SK-N-SH (cell line): ENCODE data around the gene SSR1. TPM values are rescaled to one million over a fixed set of nuclear protein-coding genes. Genes with fewer than 3 reads are reported as not detected.
"Not testable (repeated sequence)": the region's sequence is repeated elsewhere in the genome, so short reads cannot be mapped to it uniquely, and the experiment has no call there.

ENCODE experiments used
- CTCF ChIA-PET: fragments of 300-600, 350-600 bp; formaldehyde crosslinking; extraction: SDS; loops from one replicate; lab custom pipeline; 2021; lab: Yijun Ruan, JAX
- POLR2A ChIA-PET: fragments of 350-600 bp; sonication (Branson Sonifier 250); formaldehyde crosslinking; extraction: SDS; loops from one replicate; lab custom pipeline; 2020; ENCODE audit warnings: antibody characterized with exemption, inconsistent platforms; lab: Yijun Ruan, JAX
- DNase-seq: peaks from one replicate; pipeline ENCODE4 v3.0.0; 2012
- H2AFZ ChIP-seq: fragments of 200-600 bp; sonication (generic); 2 replicates; pipeline ENCODE4 v1.8.1; 2016; ENCODE audit warnings: antibody characterized with exemption, mild to moderate bottlenecking, low read depth
- H3F3A ChIP-seq: fragments of 200-600 bp; sonication (generic); replicated peaks from 2 replicates; pipeline ENCODE3; 2016; ENCODE audit warnings: antibody characterized with exemption, mild to moderate bottlenecking; ENCODE audit not compliant: insufficient read depth
- H3K27ac ChIP-seq, 2 experiments: fragments of 200-500 bp in 1 of 2; fragments of 200-600 bp in 1 of 2; sonication (Bioruptor generic) in 1 of 2; sonication (generic), shearing (Covaris generic) in 1 of 2; 2 replicates each; pipeline versions ENCODE4 v1.5.1 to v1.6.1; 2014 to 2016; ENCODE audit warnings: low read depth in 2 of 2, inconsistent platforms in 1 of 2, low read length in 1 of 2, mild to moderate bottlenecking in 1 of 2, mixed read lengths in 1 of 2
- H3K27me3 ChIP-seq: fragments of 200-600 bp; sonication (generic), shearing (Covaris generic); 2 replicates; pipeline ENCODE4 v1.6.1; 2016; ENCODE audit warnings: mixed run types; ENCODE audit not compliant: insufficient read depth
- H3K36me3 ChIP-seq, 2 experiments: fragments of 200-500 bp in 1 of 2; fragments of 200-600 bp in 1 of 2; sonication (Bioruptor generic) in 1 of 2; sonication (generic) in 1 of 2; replicated peaks in 1 of 2; 2 replicates each; pipeline versions ENCODE3 to v1.5.1; 2014 to 2016; ENCODE audit warnings: low read length in 1 of 2, mild to moderate bottlenecking in 1 of 2; ENCODE audit not compliant: insufficient read depth in 2 of 2, control insufficient read depth in 1 of 2
- H3K4me1 ChIP-seq, 2 experiments: fragments of 200-500 bp in 1 of 2; fragments of 200-600 bp in 1 of 2; sonication (Bioruptor generic) in 1 of 2; sonication (generic), shearing (Covaris generic) in 1 of 2; 2 replicates each; pipeline versions ENCODE4 v1.5.1 to v1.6.1; 2014 to 2016; ENCODE audit warnings: low read depth in 1 of 2, low read length in 1 of 2, mixed run types in 1 of 2; ENCODE audit not compliant: insufficient read depth in 2 of 2, control insufficient read depth in 1 of 2
- H3K4me2 ChIP-seq: fragments of 200-600 bp; sonication (generic), shearing (Covaris generic); 2 replicates; pipeline ENCODE4 v1.6.1; 2017; ENCODE audit warnings: mixed run types
- H3K4me3 ChIP-seq, 2 experiments: fragments of 200-500 bp in 1 of 2; fragments of 200-600 bp in 1 of 2; sonication (Bioruptor generic) in 1 of 2; sonication (generic), shearing (Covaris generic) in 1 of 2; 2 replicates each; pipeline versions ENCODE4 v1.5.1 to v1.8.1; 2014 to 2016; ENCODE audit warnings: low read depth in 2 of 2, inconsistent platforms in 1 of 2, low read length in 1 of 2, mild to moderate bottlenecking in 1 of 2, mixed read lengths in 1 of 2, moderate library complexity in 1 of 2
- H3K79me2 ChIP-seq: fragments of 200-600 bp; sonication (generic); 2 replicates; pipeline ENCODE4 v1.8.1; 2017; ENCODE audit warnings: mild to moderate bottlenecking; ENCODE audit not compliant: insufficient read depth
- H3K9ac ChIP-seq: fragments of 200-600 bp; sonication (generic); 2 replicates; pipeline ENCODE4 v1.6.1; 2017; ENCODE audit warnings: mixed run types
- H3K9me2 ChIP-seq: fragments of 200-600 bp; sonication (generic); 2 replicates; pipeline ENCODE4 v1.6.1; 2017; ENCODE audit warnings: mixed run types
- H3K9me3 ChIP-seq: fragments of 200-600 bp; sonication (generic); 2 replicates; pipeline ENCODE4 v1.6.1; 2017; ENCODE audit warnings: mixed run types, mild to moderate bottlenecking, moderate library complexity
- H4K20me1 ChIP-seq: fragments of 200-600 bp; sonication (generic); 2 replicates; pipeline ENCODE4 v1.6.1; 2017; ENCODE audit warnings: mild to moderate bottlenecking, mixed run types; ENCODE audit not compliant: insufficient read depth
- EZH2phosphoT487 ChIP-seq: fragments of 200-600 bp; sonication (generic); IDR thresholded peaks from 2 replicates; pipeline ENCODE4 v1.6.1; 2017; ENCODE audit warnings: low read depth, mixed run types, mild to moderate bottlenecking, antibody characterized with exemption, moderate library complexity, borderline replicate concordance
- FOXM1 ChIP-seq: IDR thresholded peaks from 2 replicates; pipeline ENCODE4 v1.4.0; 2012; ENCODE audit warnings: low read depth, mild to moderate bottlenecking
- GATA2 ChIP-seq: sonication (generic); formaldehyde crosslinking; IDR thresholded peaks from 2 replicates; pipeline ENCODE4 v1.5.0; 2020; ENCODE audit warnings: mild to moderate bottlenecking, missing genetic modification reagents
- RXRA ChIP-seq: IDR thresholded peaks from 2 replicates; pipeline ENCODE4 v1.4.0; 2012; ENCODE audit warnings: low read depth, mild to moderate bottlenecking, borderline replicate concordance
- SIN3A ChIP-seq: IDR thresholded peaks from 2 replicates; pipeline ENCODE4 v1.6.1; 2012; ENCODE audit warnings: low read depth, mild to moderate bottlenecking, low read length, moderate library complexity, borderline replicate concordance
- SMC3 ChIP-seq: IDR thresholded peaks from 2 replicates; pipeline ENCODE4 v1.6.1; 2012; ENCODE audit warnings: low read depth, low read length, improper control_type of control experiment
- TAF1 ChIP-seq: IDR thresholded peaks from 2 replicates; pipeline ENCODE4 v1.6.1; 2012; ENCODE audit warnings: low read depth, mild to moderate bottlenecking, low read length, moderate library complexity, borderline replicate concordance
- USF2 ChIP-seq: fragments of 150-350 bp; IDR thresholded peaks from 2 replicates; pipeline ENCODE4 v1.6.1; 2017; ENCODE audit warnings: antibody characterized with exemption, low read length, low read depth, borderline replicate concordance
- WGBS: methylation state at CpG from one replicate; pipeline ENCODE4 v1.1.6; 2017; ENCODE audit warnings: low lambda C conversion rate; 5-methylcytosine and 5-hydroxymethylcytosine counted together
- polyA plus RNA-seq, 3 experiments: library from polyadenylated mRNA; depleted of rRNA; stranded (reverse); fragments of >200 nt; gene quantifications; 2 replicates each; pipeline ENCODE4 v1.2.3, GENCODE V29; 2012
- TF ChIP-seq, protein P1 (sequence below): IDR thresholded peaks from 2 replicates; pipeline ENCODE4 v1.4.0; 2012; ENCODE audit warnings: low read depth

SSR1 gene
- polyA plus RNA-seq, 1 of the 3 experiments (the other 2 are of a cell fraction) = 50.7 TPM

DNA sequence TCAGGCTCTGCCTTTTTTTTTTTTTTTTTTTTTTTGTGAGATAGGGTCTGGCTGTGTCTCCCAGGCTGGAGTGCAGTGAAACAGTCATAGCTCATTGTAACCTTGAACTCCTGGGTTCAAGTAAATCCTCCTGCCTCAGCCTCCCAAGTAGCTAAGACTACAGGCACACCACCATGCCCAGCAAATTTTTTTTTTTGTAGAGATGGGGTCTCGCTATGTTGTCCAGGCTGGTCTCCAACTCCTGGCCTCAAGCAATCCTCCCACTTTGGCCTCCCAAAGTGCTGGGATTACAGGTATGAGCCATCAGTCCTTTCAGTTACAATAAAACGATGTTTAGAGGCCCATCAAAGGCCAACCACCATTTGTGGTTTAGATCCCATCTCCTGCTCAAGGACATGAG lies 6.4 kb upstream of the SSR1 start:
- CTCF ChIA-PET = interaction anchor here (0.7 kb wide), 1 partner anchor 35 kb away, joined by 3 read pairs; no protein-coding TSS in a partner anchor
- not testable (repeated sequence) for H3K4me3 ChIP-seq, H3K27ac ChIP-seq, DNase-seq, H3K4me1 ChIP-seq, H3K9me3 ChIP-seq, H3K79me2 ChIP-seq, H3F3A ChIP-seq, H4K20me1 ChIP-seq, H3K4me2 ChIP-seq, H3K9ac ChIP-seq, H3K36me3 ChIP-seq, H3K27me3 ChIP-seq, H2AFZ ChIP-seq, H3K9me2 ChIP-seq
- WGBS = 65% methylated on average over 2 of the region's 2 CpGs
- POLR2A ChIA-PET = interaction anchor here (0.6 kb wide), 1 partner anchor 36 kb away, joined by 3 read pairs; no protein-coding TSS in a partner anchor

- 85% methylated on average over 9 of the region's 9 CpGs for WGBS
- Histone ChIP-seq H3K36me3 (no peaks in the 10 kb centered on the region), H3K79me2 (peaks cover 4% of the 10 kb centered on the region; the same call in 1 of the 2 replicates), H3K4me2 (no peak overlapping the region), H3F3A (peaks cover 3% of the 10 kb centered on the region), H2AFZ (no peak overlapping the region), H3K9me2 (no peaks in the 10 kb centered on the region), H3K9me3 (no peaks in the 10 kb centered on the region), H3K4me1 (peaks cover 0 to 4% of the 10 kb centered on the region in 2 experiments; a peak in 2 of 4 replicates), H4K20me1 (no peaks in the 10 kb centered on the region), H3K9ac (no peak overlapping the region), H3K27me3 (no peaks in the 10 kb centered on the region), H3K4me3 (no peak overlapping the region), H3K27ac (no peak overlapping the region)
- no peak for DNase-seq
- no peak for TF ChIP-seq FOXM1
- no peak for TF ChIP-seq SMC3
- TF ChIP-seq SIN3A = no peak
- ChIA-PET POLR2A (interaction anchor here (0.6 kb wide), 1 partner anchor 49 kb away, joined by 3 read pairs; no protein-coding TSS in a partner anchor), CTCF (interaction anchor here (0.9 kb wide), 1 partner anchor 14 kb away, joined by 3 read pairs; no protein-coding TSS in a partner anchor)
Observed at GRCh38 chr6:7317538-7317937, 4.5 kb upstream of the SSR1 start.

GRCh38 chr6:7316658-7317533 lies 3.9 kb upstream of the SSR1 start:
- peaks cover 3% of the 10 kb centered on the region; the same call in 1 of the 2 replicates for H4K20me1 ChIP-seq
- peaks cover 3% of the 10 kb centered on the region for H3F3A ChIP-seq
- no peak overlapping the region for H3K4me2 ChIP-seq
- POLR2A ChIA-PET = interaction anchor here (0.6 kb wide), 1 partner anchor 49 kb away, joined by 3 read pairs; no protein-coding TSS in a partner anchor
- no peaks in the 10 kb centered on the region for H3K9me3 ChIP-seq
- WGBS = 88% methylated on average over 18 of the region's 41 CpGs
- CTCF ChIA-PET = interaction anchor here (1.3 kb wide), 1 partner anchor 74 kb away, joined by 3 read pairs; no protein-coding TSS in a partner anchor
- no peaks in the 10 kb centered on the region for H3K36me3 ChIP-seq
- peaks cover 0 to 4% of the 10 kb centered on the region in 2 experiments; a peak in 3 of 4 replicates for H3K4me1 ChIP-seq
- no peak for TF ChIP-seq GATA2
- TF ChIP-seq, protein P1, sequence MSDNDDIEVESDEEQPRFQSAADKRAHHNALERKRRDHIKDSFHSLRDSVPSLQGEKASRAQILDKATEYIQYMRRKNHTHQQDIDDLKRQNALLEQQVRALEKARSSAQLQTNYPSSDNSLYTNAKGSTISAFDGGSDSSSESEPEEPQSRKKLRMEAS = no peak
- TF ChIP-seq RXRA = no peak
- no peak for TF ChIP-seq USF2
- no peak for TF ChIP-seq TAF1
- no peak for TF ChIP-seq EZH2phosphoT487
- H3K4me3 ChIP-seq = no peak overlapping the region
- no peaks in the 10 kb centered on the region for H3K9me2 ChIP-seq
- H3K9ac ChIP-seq = no peak overlapping the region
- H3K27ac ChIP-seq = no peak overlapping the region
- H3K27me3 ChIP-seq = no peaks in the 10 kb centered on the region
- DNase-seq = no peak
- peaks cover 11% of the 10 kb centered on the region for H3K79me2 ChIP-seq
- H2AFZ ChIP-seq = no peak overlapping the region
